ENCODE measurements around the gene TUBGCP5.
"Not testable (repeated sequence)": the region's sequence is repeated elsewhere in the genome, so short reads cannot be mapped to it uniquely, and the experiment has no call there.

TUBGCP5 gene

GRCh38 chr15:23038726-23039142 lies 635 bp downstream of the TUBGCP5 start:
- no peaks in the 10 kb centered on the region for H3K27me3 ChIP-seq (ENCODE audit: control insufficient read depth in 1 of 2, insufficient read depth in 2 of 2, low read length in 2 of 2)
- H3K9ac ChIP-seq (ENCODE audit: low read length) = no peak overlapping the region
- H3K36me3 ChIP-seq (ENCODE audit: insufficient read depth, low read length) = peaks cover 12% of the 10 kb centered on the region
- H3K9me3 ChIP-seq (ENCODE audit: low read length) = no peaks in the 10 kb centered on the region
- H3K27ac ChIP-seq (ENCODE audit: low read depth, low read length) = peak overlapping the region; percentile 59
- peak overlapping the region; percentile 35 to 90 for H3K4me3 ChIP-seq (ENCODE audit: low read depth in 1 of 2, low read length in 2 of 2)
- H3K4me1 ChIP-seq (ENCODE audit: insufficient read depth, low read length) = peaks cover 10% of the 10 kb centered on the region

DNA sequence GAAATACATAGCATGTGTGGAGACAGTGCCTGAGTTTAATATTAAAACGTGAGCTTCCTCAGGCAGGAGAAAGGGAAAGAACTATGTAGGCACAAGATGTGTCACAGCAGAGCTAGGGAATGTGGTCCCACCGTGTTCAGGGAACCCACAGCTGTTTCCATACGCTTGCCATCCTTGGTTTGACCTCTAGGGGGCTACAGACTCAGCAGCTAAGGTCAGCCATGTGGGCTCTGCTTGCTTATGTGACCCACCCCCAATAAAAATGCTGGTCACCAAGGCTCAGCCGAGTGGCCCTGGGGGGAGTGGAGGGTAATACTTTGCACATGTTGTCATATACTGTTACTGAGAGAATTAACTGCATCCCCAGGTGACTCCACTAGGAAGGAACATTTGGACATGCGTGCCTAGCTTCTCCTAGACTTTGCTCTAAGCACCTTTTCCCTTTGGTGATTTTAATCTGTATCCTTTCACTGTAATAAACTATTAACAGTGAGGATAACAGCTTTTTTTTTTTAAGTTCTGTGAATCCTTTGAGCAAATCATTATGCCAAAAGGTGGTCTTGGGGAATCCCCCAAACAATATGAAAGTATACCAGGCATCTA lies 3.3 kb downstream of the TUBGCP5 start:
- Histone ChIP-seq H3K27me3 (ENCODE audit: control insufficient read depth in 1 of 2, insufficient read depth in 2 of 2, low read length in 2 of 2) (no peaks in the 10 kb centered on the region), H3K9me3 (ENCODE audit: low read length) (no peaks in the 10 kb centered on the region), H3K27ac (ENCODE audit: low read depth, low read length) (no peak overlapping the region), H3K4me3 (ENCODE audit: low read depth in 1 of 2, low read length in 2 of 2) (no peak overlapping the region), H3K9ac (ENCODE audit: low read length) (no peak overlapping the region), H3K4me1 (ENCODE audit: insufficient read depth, low read length) (peaks cover 10% of the 10 kb centered on the region), H3K36me3 (ENCODE audit: insufficient read depth, low read length) (peaks cover 30% of the 10 kb centered on the region)

DNA sequence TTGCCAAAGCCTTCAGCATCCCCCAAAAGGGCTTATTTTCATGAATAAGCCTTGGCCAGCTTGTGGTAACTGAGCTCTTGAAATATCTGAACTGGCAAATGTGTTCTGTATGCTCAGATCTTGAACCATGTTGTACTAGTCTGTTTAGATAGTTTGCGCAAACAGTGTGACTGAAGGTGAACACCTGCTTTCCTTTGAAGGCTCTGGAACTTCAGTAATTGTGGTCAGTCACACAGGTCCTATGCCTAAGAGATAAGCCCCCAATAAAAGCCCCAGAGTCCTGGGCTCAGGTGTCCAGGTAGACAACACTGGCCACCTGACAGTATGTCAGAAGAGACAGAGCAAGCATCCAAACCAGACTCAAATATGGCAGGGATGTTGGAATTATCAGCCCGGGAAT lies 5.4 kb downstream of the TUBGCP5 start:
- Histone ChIP-seq H3K27me3 (ENCODE audit: control insufficient read depth in 1 of 2, insufficient read depth in 2 of 2, low read length in 2 of 2) (no peaks in the 10 kb centered on the region), H3K27ac (ENCODE audit: low read depth, low read length) (no peak overlapping the region), H3K4me1 (ENCODE audit: insufficient read depth, low read length) (peaks cover 10% of the 10 kb centered on the region), H3K36me3 (ENCODE audit: insufficient read depth, low read length) (peaks cover 42% of the 10 kb centered on the region), H3K4me3 (ENCODE audit: low read depth in 1 of 2, low read length in 2 of 2) (no peak overlapping the region), H3K9ac (ENCODE audit: low read length) (no peak overlapping the region), H3K9me3 (ENCODE audit: low read length) (no peaks in the 10 kb centered on the region)

GRCh38 chr15:23026218-23026617 lies 13.2 kb downstream of the TUBGCP5 start:
- H3K27ac ChIP-seq (ENCODE audit: low read depth, low read length) = no peak overlapping the region
- H3K27me3 ChIP-seq (ENCODE audit: control insufficient read depth in 1 of 2, insufficient read depth in 2 of 2, low read length in 2 of 2) = no peaks in the 10 kb centered on the region
- peaks cover 79% of the 10 kb centered on the region for H3K36me3 ChIP-seq (ENCODE audit: insufficient read depth, low read length)
- H3K4me3 ChIP-seq (ENCODE audit: low read depth in 1 of 2, low read length in 2 of 2) = no peak overlapping the region
- no peaks in the 10 kb centered on the region for H3K4me1 ChIP-seq (ENCODE audit: insufficient read depth, low read length)
- H3K9me3 ChIP-seq (ENCODE audit: low read length) = no peaks in the 10 kb centered on the region
- H3K9ac ChIP-seq (ENCODE audit: low read length) = no peak overlapping the region

DNA sequence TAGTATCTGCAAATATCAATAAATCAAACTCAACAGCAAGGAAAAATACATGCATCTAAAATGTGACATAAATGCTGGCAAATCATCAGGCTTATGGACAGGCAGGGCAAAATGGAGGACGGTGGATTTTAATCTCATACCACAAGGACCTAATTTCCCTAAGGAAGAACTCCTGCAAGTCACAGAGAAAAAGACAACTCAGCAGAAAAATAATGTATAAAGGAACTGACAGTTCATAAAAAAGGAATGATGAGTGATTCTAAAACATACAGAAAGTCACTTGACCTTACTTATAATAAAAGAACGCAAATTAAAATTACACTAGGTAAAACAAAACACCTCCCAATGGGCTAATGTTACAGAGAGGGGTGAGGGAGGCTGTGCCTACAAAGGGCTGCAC lies 17.2 kb downstream of the TUBGCP5 start:
- Histone ChIP-seq H3K9ac (ENCODE audit: low read length) (no peak overlapping the region), H3K4me3 (ENCODE audit: low read depth in 1 of 2, low read length in 2 of 2) (no peak overlapping the region), H3K36me3 (ENCODE audit: insufficient read depth, low read length) (peaks cover 78% of the 10 kb centered on the region), H3K27ac (ENCODE audit: low read depth, low read length) (no peak overlapping the region), H3K9me3 (ENCODE audit: low read length) (no peaks in the 10 kb centered on the region), H3K27me3 (ENCODE audit: control insufficient read depth in 1 of 2, insufficient read depth in 2 of 2, low read length in 2 of 2) (no peaks in the 10 kb centered on the region), H3K4me1 (ENCODE audit: insufficient read depth, low read length) (no peaks in the 10 kb centered on the region)

DNA sequence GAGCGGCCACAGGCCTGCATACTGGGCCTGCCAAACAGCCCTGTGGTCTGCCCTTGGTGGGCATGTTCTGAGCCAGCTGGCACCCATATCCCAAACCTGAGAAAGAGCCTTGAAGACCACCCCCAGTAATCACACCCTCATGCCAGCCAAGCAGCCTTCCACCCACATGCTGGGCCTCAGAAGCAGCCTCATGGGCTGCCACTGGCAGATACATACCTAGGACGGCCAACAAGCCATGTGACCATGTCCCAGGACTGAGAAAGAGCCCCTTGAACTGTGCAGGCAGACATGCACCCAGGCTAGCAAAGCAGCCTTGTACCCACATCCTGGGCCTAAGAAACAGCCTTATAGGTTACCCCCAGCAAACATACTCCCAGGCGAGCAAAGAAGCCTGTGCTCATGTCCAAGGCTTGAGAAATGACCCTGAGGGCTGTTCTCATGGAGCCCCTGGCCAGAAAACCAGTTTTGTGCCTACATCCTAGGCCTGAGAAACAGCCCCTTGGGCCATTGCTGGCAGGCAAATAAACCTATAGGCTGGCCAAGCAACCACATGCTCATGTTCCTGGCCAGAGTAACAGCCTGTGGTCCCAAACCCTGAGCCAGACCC lies 24.9 kb downstream of the TUBGCP5 start:
- H3K27me3 ChIP-seq (ENCODE audit: control insufficient read depth in 1 of 2, insufficient read depth in 2 of 2, low read length in 2 of 2) = no peaks in the 10 kb centered on the region
- H3K4me3 ChIP-seq (ENCODE audit: low read depth in 1 of 2, low read length in 2 of 2) = no peak overlapping the region
- peaks cover 54% of the 10 kb centered on the region for H3K36me3 ChIP-seq (ENCODE audit: insufficient read depth, low read length)

DNA sequence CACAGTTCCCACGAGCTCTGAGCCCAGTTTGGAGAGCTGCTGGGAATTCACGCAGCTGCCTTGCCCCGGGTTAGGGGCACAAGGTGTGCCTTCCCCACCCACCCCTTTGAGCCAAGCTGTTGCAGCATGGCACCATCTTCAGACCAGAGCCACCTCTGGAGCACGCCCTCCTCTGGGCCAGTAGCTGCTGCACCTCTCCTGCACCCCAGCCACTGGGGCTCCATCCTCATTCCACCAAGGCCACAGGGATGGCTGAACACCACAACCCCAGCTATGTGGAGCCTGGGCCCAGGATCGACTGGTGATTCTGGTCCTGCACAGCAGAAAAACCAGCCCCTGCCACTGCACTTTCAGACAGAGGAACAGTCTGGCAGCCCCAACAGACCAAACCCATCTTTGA lies 25.7 kb downstream of the TUBGCP5 start:
- H3K4me3 ChIP-seq (ENCODE audit: low read depth in 1 of 2, low read length in 2 of 2) = no peak overlapping the region
- H3K9me3 ChIP-seq (ENCODE audit: low read length) = no peaks in the 10 kb centered on the region
- H3K9ac ChIP-seq (ENCODE audit: low read length) = no peak overlapping the region
- peaks cover 46% of the 10 kb centered on the region for H3K36me3 ChIP-seq (ENCODE audit: insufficient read depth, low read length)
- H3K4me1 ChIP-seq (ENCODE audit: insufficient read depth, low read length) = no peaks in the 10 kb centered on the region
- no peaks in the 10 kb centered on the region for H3K27me3 ChIP-seq (ENCODE audit: control insufficient read depth in 1 of 2, insufficient read depth in 2 of 2, low read length in 2 of 2)
- H3K27ac ChIP-seq (ENCODE audit: low read depth, low read length) = no peak overlapping the region

More for the DNA sequence above, 24.9 kb downstream of the TUBGCP5 start:
- H3K9ac ChIP-seq (ENCODE audit: low read length) = no peak overlapping the region
- no peaks in the 10 kb centered on the region for H3K4me1 ChIP-seq (ENCODE audit: insufficient read depth, low read length)
- H3K27ac ChIP-seq (ENCODE audit: low read depth, low read length) = no peak overlapping the region
- H3K9me3 ChIP-seq (ENCODE audit: low read length) = no peaks in the 10 kb centered on the region

- not testable (repeated sequence) for H3K9me3 ChIP-seq (ENCODE audit: low read length); H3K4me3 ChIP-seq (ENCODE audit: low read depth in 1 of 2, low read length in 2 of 2); H3K4me1 ChIP-seq (ENCODE audit: insufficient read depth, low read length); H3K27me3 ChIP-seq (ENCODE audit: control insufficient read depth in 1 of 2, insufficient read depth in 2 of 2, low read length in 2 of 2); H3K27ac ChIP-seq (ENCODE audit: low read depth, low read length); H3K9ac ChIP-seq (ENCODE audit: low read length)
- H3K36me3 ChIP-seq (ENCODE audit: insufficient read depth, low read length) = peaks cover 41% of the 10 kb centered on the region
Measured at GRCh38 chr15:23012616-23013015, 26.8 kb downstream of the TUBGCP5 start.

GRCh38 chr15:23003736-23004135 lies 35.6 kb downstream of the TUBGCP5 start:
- Histone ChIP-seq H3K4me1 (ENCODE audit: insufficient read depth, low read length) (no peaks in the 10 kb centered on the region), H3K9ac (ENCODE audit: low read length) (no peak overlapping the region), H3K36me3 (ENCODE audit: insufficient read depth, low read length) (peaks cover 60% of the 10 kb centered on the region), H3K9me3 (ENCODE audit: low read length) (no peaks in the 10 kb centered on the region), H3K27ac (ENCODE audit: low read depth, low read length) (no peak overlapping the region), H3K4me3 (ENCODE audit: low read depth in 1 of 2, low read length in 2 of 2) (no peak overlapping the region), H3K27me3 (ENCODE audit: control insufficient read depth in 1 of 2, insufficient read depth in 2 of 2, low read length in 2 of 2) (no peaks in the 10 kb centered on the region)

DNA sequence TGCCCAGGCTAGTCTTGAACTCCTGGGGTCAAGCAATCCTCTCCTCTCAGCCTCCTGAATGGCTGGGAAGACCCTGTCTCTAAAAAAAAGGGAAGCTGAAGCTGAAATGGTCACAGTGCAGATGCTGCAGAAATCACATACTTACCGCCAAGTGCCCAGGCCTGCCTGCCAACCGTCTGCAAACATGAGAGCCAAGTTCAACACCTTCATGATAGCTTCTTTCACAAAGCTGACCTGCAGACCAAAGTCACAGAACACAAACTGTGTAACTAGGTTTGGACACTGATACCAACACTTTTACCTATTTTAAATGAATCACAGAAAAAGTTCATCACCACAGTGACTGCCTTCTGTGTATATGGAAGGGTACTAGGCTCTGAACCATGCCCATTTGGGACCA lies 36.4 kb downstream of the TUBGCP5 start:
- peaks cover 58% of the 10 kb centered on the region for H3K36me3 ChIP-seq (ENCODE audit: insufficient read depth, low read length)
- H3K4me1 ChIP-seq (ENCODE audit: insufficient read depth, low read length) = no peaks in the 10 kb centered on the region
- no peak overlapping the region for H3K4me3 ChIP-seq (ENCODE audit: low read depth in 1 of 2, low read length in 2 of 2)
- H3K9ac ChIP-seq (ENCODE audit: low read length) = no peak overlapping the region
- no peak overlapping the region for H3K27ac ChIP-seq (ENCODE audit: low read depth, low read length)
- H3K27me3 ChIP-seq (ENCODE audit: control insufficient read depth in 1 of 2, insufficient read depth in 2 of 2, low read length in 2 of 2) = no peaks in the 10 kb centered on the region
- H3K9me3 ChIP-seq (ENCODE audit: low read length) = no peaks in the 10 kb centered on the region

GRCh38 chr15:22995795-22996194 lies 43.6 kb downstream of the TUBGCP5 start:
- no peaks in the 10 kb centered on the region for H3K4me1 ChIP-seq (ENCODE audit: insufficient read depth, low read length)
- H3K9me3 ChIP-seq (ENCODE audit: low read length) = no peaks in the 10 kb centered on the region
- H3K27me3 ChIP-seq (ENCODE audit: control insufficient read depth in 1 of 2, insufficient read depth in 2 of 2, low read length in 2 of 2) = no peaks in the 10 kb centered on the region
- H3K4me3 ChIP-seq (ENCODE audit: low read depth in 1 of 2, low read length in 2 of 2) = no peak overlapping the region
- H3K27ac ChIP-seq (ENCODE audit: low read depth, low read length) = no peak overlapping the region
- H3K9ac ChIP-seq (ENCODE audit: low read length) = no peak overlapping the region
- peaks cover 27% of the 10 kb centered on the region for H3K36me3 ChIP-seq (ENCODE audit: insufficient read depth, low read length)

- Histone ChIP-seq H3K4me1 (ENCODE audit: insufficient read depth, low read length) (no peaks in the 10 kb centered on the region), H3K4me3 (ENCODE audit: low read depth in 1 of 2, low read length in 2 of 2) (no peak overlapping the region), H3K9me3 (ENCODE audit: low read length) (no peaks in the 10 kb centered on the region), H3K36me3 (ENCODE audit: insufficient read depth, low read length) (peaks cover 12% of the 10 kb centered on the region), H3K27ac (ENCODE audit: low read depth, low read length) (no peak overlapping the region), H3K27me3 (ENCODE audit: control insufficient read depth in 1 of 2, insufficient read depth in 2 of 2, low read length in 2 of 2) (no peaks in the 10 kb centered on the region), H3K9ac (ENCODE audit: low read length) (no peak overlapping the region)
Measured at GRCh38 chr15:22992024-22992326, 47.4 kb downstream of the TUBGCP5 start.
